ENCODE data around the gene NUDC. TPM values are rescaled to one million over a fixed set of nuclear protein-coding genes. Genes with fewer than 3 reads are reported as not detected.

The NUDC gene
- total and polyA plus RNA-seq, 9 of the 15 experiments (the other 6 are each of a cell fraction or from before 2014, with no cell fraction given), result 9.8 to 234 (median 149) TPM

DNA sequence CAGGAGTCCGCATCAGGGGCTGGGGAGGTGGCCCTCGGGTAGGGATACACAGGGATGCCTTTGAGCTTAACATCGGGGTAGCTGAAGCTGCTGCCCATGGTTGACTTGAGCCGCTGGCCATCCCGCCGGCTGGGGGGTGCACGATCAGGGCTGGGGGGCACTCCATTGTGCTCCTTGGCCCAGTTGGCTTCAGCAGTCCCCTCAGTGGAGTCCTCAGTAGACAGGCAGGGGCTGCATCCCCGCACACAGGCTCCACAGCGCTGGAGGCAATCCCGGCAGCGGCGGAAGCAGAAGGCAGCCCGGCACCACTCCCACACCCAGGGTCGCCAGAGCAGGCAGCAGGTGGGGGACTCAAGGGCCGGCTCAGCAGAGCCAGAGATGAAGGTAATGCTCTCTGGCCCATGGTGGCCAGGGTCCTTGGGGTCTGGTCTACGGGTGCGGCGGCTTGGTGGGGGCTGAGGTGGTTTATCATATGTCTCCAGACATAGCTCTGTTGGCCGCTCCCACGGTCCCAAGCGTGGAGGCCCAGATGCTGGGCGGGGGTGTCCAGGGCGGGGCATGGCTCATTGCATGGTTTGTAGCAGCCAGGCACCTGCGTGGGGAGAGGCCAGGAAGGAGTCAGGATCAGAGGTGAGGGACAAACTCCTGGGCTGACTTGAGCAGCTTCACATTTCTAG is 30.4 kb downstream of the NUDC start:
- H3K4me3 ChIP-seq, result no peak overlapping the region
- H3K4me1 ChIP-seq (replicated peaks in 1 of 2; ENCODE audit: control insufficient read depth in 2 of 2, insufficient read depth in 2 of 2, low read length in 2 of 2), result peaks cover 22 to 32% of the 10 kb centered on the region in 2 experiments; a peak in 4 of 5 replicates
- H3K9me1 ChIP-seq (ENCODE audit: control insufficient read depth, insufficient read depth, low read length), result peaks cover 4% of the 10 kb centered on the region
- ChIA-PET CTCF (ENCODE audit: low intra/inter-chr PET ratio) (no interaction called here), POLR2A (interaction anchor here (0.6 to 0.8 kb wide), 3 partner anchors 10 to 21 kb away, joined by 3 to 5 read pairs (median 3); no protein-coding TSS in a partner anchor)
- H4K20me1 ChIP-seq (replicated peaks; ENCODE audit: control insufficient read depth, insufficient read depth, low read length), result no peaks in the 10 kb centered on the region
- DNase-seq (ENCODE audit: extremely low read depth in 1 of 4, low spot score in 3 of 4), result peak; percentile 78 to 89 (median 82)
- BruUV-seq (replicated peaks), result no TSS peak
- WGBS (ENCODE audit: insufficient coverage, low coverage, missing lambda C conversion rate), result 16% methylated on average over 24 of the region's 24 CpGs
- peak; percentile 26 for FAIRE-seq
- in situ Hi-C loops (cut with MboI), result no loop called here
- no peaks in the 10 kb centered on the region for H3K27me3 ChIP-seq (ENCODE audit: control insufficient read depth in 2 of 2, insufficient read depth in 2 of 2, low read length in 2 of 2)
- peak overlapping the region in 1 of 2 experiments; percentile 84; a peak in 2 of 4 replicates for H3K9ac ChIP-seq (ENCODE audit: insufficient read depth in 1 of 2, low read depth in 2 of 2, low read length in 2 of 2)
- H3K79me2 ChIP-seq (ENCODE audit: control insufficient read depth, insufficient read depth, low read length), result no peaks in the 10 kb centered on the region
- peak overlapping the region; percentile 67 for H2AFZ ChIP-seq (ENCODE audit: low read depth, low read length)
- H3K9me3 ChIP-seq (replicated peaks; ENCODE audit: control insufficient read depth, insufficient read depth, low read depth, low read length), result no peaks in the 10 kb centered on the region; the same call in 1 of the 2 replicates
- ATAC-seq, result peak; percentile 80
- intact Hi-C loops (cut with micrococcal nuclease), result no loop called here
- peak overlapping the region; percentile 57 for H3K4me2 ChIP-seq (ENCODE audit: insufficient read depth, low read length)
- H3K27ac ChIP-seq (ENCODE audit: extremely low read depth, low read depth, low read length), result no peak overlapping the region
- H3K36me3 ChIP-seq (ENCODE audit: control insufficient read depth, insufficient read depth, low read length), result peaks cover 4% of the 10 kb centered on the region; the same call in 2 of the 3 replicates
- TF ChIP-seq PCBP1 (IDR thresholded peaks at IDR 0.05; ENCODE audit: low read depth, low read length, poor library complexity, severe bottlenecking), result peak; percentile 57
- TF ChIP-seq EGR1 (conservative IDR thresholded peaks at IDR 0.05), result peak; percentile 78
- TF ChIP-seq KLF16 (IDR thresholded peaks at IDR 0.05), result peak; percentile 23; the same call in 1 of the 2 replicates
- TF ChIP-seq VEZF1 (CRISPR knock-in tag; IDR thresholded peaks at IDR 0.05), result peak; percentile 58
- TF ChIP-seq ETV5 (CRISPR knock-in tag; IDR thresholded peaks at IDR 0.05; ENCODE audit: low read depth), result 0 out of 2 replicates have a peak, but pooled peaks have one; percentile 22
- TF ChIP-seq STAT5B (CRISPR knock-in tag; IDR thresholded peaks at IDR 0.05), result no peak
- no peak for TF ChIP-seq FOXP1 (CRISPR knock-in tag; IDR thresholded peaks at IDR 0.05)
- no peak; a peak in 1 of 4 replicates for TF ChIP-seq MNT (conservative IDR thresholded peaks at IDR 0.05)
- peak; percentile 29; the same call in 1 of the 2 replicates for TF ChIP-seq PML (IDR thresholded peaks at IDR 0.05; ENCODE audit: low read length)
- TF ChIP-seq, protein P1, sequence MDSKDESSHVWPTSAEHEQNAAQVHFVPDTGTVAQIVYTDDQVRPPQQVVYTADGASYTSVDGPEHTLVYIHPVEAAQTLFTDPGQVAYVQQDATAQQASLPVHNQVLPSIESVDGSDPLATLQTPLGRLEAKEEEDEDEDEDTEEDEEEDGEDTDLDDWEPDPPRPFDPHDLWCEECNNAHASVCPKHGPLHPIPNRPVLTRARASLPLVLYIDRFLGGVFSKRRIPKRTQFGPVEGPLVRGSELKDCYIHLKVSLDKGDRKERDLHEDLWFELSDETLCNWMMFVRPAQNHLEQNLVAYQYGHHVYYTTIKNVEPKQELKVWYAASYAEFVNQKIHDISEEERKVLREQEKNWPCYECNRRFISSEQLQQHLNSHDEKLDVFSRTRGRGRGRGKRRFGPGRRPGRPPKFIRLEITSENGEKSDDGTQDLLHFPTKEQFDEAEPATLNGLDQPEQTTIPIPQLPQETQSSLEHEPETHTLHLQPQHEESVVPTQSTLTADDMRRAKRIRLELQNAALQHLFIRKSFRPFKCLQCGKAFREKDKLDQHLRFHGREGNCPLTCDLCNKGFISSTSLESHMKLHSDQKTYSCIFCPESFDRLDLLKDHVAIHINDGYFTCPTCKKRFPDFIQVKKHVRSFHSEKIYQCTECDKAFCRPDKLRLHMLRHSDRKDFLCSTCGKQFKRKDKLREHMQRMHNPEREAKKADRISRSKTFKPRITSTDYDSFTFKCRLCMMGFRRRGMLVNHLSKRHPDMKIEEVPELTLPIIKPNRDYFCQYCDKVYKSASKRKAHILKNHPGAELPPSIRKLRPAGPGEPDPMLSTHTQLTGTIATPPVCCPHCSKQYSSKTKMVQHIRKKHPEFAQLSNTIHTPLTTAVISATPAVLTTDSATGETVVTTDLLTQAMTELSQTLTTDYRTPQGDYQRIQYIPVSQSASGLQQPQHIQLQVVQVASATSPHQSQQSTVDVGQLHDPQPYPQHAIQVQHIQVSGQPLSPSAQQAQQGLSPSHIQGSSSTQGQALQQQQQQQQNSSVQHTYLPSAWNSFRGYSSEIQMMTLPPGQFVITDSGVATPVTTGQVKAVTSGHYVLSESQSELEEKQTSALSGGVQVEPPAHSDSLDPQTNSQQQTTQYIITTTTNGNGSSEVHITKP (IDR thresholded peaks at IDR 0.05; ENCODE audit: partially characterized antibody), result peak; percentile 89
- TF ChIP-seq TEAD1 (CRISPR knock-in tag; IDR thresholded peaks at IDR 0.05), result no peak
- peak; percentile 43; the same call in 1 of the 2 replicates for TF ChIP-seq STAT5A (IDR thresholded peaks at IDR 0.05; ENCODE audit: borderline replicate concordance, low read length)
- TF ChIP-seq ZNF354B (CRISPR knock-in tag; IDR thresholded peaks at IDR 0.05), result no peak
- peak in 1 of 2 experiments; percentile 40; a peak in 2 of 4 replicates for TF ChIP-seq NRF1 (conservative IDR thresholded peaks at IDR 0.05 in 1 of 2, IDR thresholded peaks at IDR 0.05 in 1 of 2)
- no peak for TF ChIP-seq TRIM24 (IDR thresholded peaks at IDR 0.05)
- peak; percentile 72 for TF ChIP-seq POLR2AphosphoS5 (IDR thresholded peaks at IDR 0.05; ENCODE audit: control insufficient read depth, insufficient read depth, low read depth, low read length)
